Endothelial cell of umbilical vein (primary cell): ENCODE data around the gene TAF3.
A peak's percentile ranks its signal among the peaks of the same experiment; 100 is the strongest.

ENCODE experiments used
- CTCF ChIP-seq, 2 donors: IDR thresholded peaks; 1 replicate in 1 of 2; 2 replicates in 1 of 2; pipeline ENCODE4 v1.5.1; 2011; ENCODE audit warnings: low read length in 2 of 2, mild to moderate bottlenecking in 2 of 2, moderate library complexity in 2 of 2, control low read depth in 1 of 2, inconsistent platforms in 1 of 2, low read depth in 1 of 2; ENCODE audit not compliant: insufficient read depth in 1 of 2; ENCODE audit errors: extremely low read depth in 1 of 2
- EZH2 ChIP-seq: IDR thresholded peaks from 2 replicates; pipeline ENCODE4 v1.6.1; 2012; ENCODE audit warnings: borderline replicate concordance, low read depth, mild to moderate bottlenecking, moderate library complexity, low read length, inconsistent platforms; ENCODE audit not compliant: severe bottlenecking
- JUN ChIP-seq: IDR thresholded peaks from 2 replicates; pipeline ENCODE4 v1.6.1; 2011; ENCODE audit warnings: borderline replicate concordance, low read depth; ENCODE audit not compliant: insufficient read length, insufficient read depth
- POLR2A ChIP-seq: IDR thresholded peaks from 2 replicates; pipeline ENCODE4 v1.6.1; 2012; ENCODE audit warnings: low read depth, mild to moderate bottlenecking, control low read depth, low read length

- no peak for TF ChIP-seq CTCF (IDR thresholded peaks at IDR 0.05; ENCODE audit: extremely low read depth in 1 of 2, insufficient read depth in 1 of 2, low read depth in 1 of 2, low read length in 2 of 2)
- TF ChIP-seq POLR2A, result peak; percentile 64
- TF ChIP-seq EZH2, result no peak
- TF ChIP-seq JUN, result peak; percentile 91
Observed at GRCh38 chr10:8065651-8066050, 247.3 kb downstream of the TAF3 start.
